Body of pancreas (tissue), 4 donors: ENCODE results near the gene TAGLN2. TPM values are rescaled to one million over a fixed set of nuclear protein-coding genes. Genes with fewer than 3 reads are reported as not detected.

Experiments used
- ATAC-seq: fragments of 150-250 bp; one replicate; pipeline ENCODE4 v1.9.1; 2016
- DNase-seq, 4 donors: peaks; one replicate each; pipeline ENCODE4 v3.0.0-alpha.2; 2019
- H3K27ac ChIP-seq, 4 donors: fragments of 200-600 bp; sonication (generic); 1 replicate in 3 of 4; 2 replicates in 1 of 4; pipeline versions ENCODE4 v1.5.1 to v1.6.1; 2016 to 2019; ENCODE audit warnings: mild to moderate bottlenecking in 1 of 4, mixed read lengths in 1 of 4, moderate library complexity in 1 of 4
- H3K27me3 ChIP-seq, 2 donors: fragments of 200-600 bp; sonication (generic); one replicate each; pipeline ENCODE4 v1.6.0; 2016; ENCODE audit warnings: mild to moderate bottlenecking in 1 of 2
- H3K36me3 ChIP-seq, 2 donors: fragments of 200-600 bp; sonication (generic); replicated peaks in 1 of 2; 2 replicates each; pipeline ENCODE4 v1.5.1; 2016; ENCODE audit warnings: low read depth in 2 of 2; ENCODE audit not compliant: insufficient read depth in 1 of 2
- H3K4me1 ChIP-seq: fragments of 200-600 bp; sonication (generic); one replicate; pipeline ENCODE4 v1.6.0; 2016
- H3K4me3 ChIP-seq, 2 donors: fragments of 200-600 bp; sonication (generic); 1 replicate in 1 of 2; 2 replicates in 1 of 2; pipeline ENCODE4 v1.5.1; 2016 to 2019
- H3K9me3 ChIP-seq, 3 donors: fragments of 200-600 bp; sonication (generic); 1 replicate in 2 of 3; 2 replicates in 1 of 3; pipeline ENCODE4 v1.5.1; 2016
- CTCF ChIP-seq, 7 experiments: fragments of 450-650 bp in 4 of 7; fragments of 200-600 bp in 3 of 7; sonication (generic) in 3 of 7; IDR thresholded peaks; one replicate each; pipeline ENCODE4 v1.5.1; 2016 to 2019; ENCODE audit warnings: antibody characterized with exemption in 7 of 7
- POLR2A ChIP-seq, 3 donors: fragments of 450-650 bp; IDR thresholded peaks; one replicate each; pipeline ENCODE4 v1.6.1; 2016; ENCODE audit warnings: antibody characterized with exemption in 3 of 3, mild to moderate bottlenecking in 2 of 3
- WGBS, 2 donors: methylation state at CpG; one replicate each; pipeline ENCODE4 v1.1.5; 2017; 5-methylcytosine and 5-hydroxymethylcytosine counted together
- intact Hi-C: fragments of 100-400 bp; cut with DNase I; formaldehyde crosslinking; loops from one replicate; pipeline ENCODE4 v1.15.1; 2023
- total RNA-seq, 2 donors: library from RNA; depleted of rRNA; stranded (reverse); fragments of >200 nt; gene quantifications; one replicate each; pipeline ENCODE4 v1.1.0, GENCODE V29; 2016

The TAGLN2 gene
- total RNA-seq, 2 donors from 2014 or later = 63.0 to 118 TPM

GRCh38 chr1:159951551-159951950 is 26.2 kb upstream of the TAGLN2 start:
- no peak overlapping the region for H3K27ac ChIP-seq
- no peak overlapping the region for H3K4me3 ChIP-seq
- DNase-seq (no peak), ATAC-seq (no peak)
- H3K4me1 ChIP-seq = peaks cover 8% of the 10 kb centered on the region
- no peaks in the 10 kb centered on the region for H3K9me3 ChIP-seq
- H3K36me3 ChIP-seq = no peaks in the 10 kb centered on the region
- 69 to 79% methylated on average over 1 of the region's 1 CpG for WGBS, 2 donors
- TF ChIP-seq CTCF (IDR thresholded peaks at IDR 0.05) = no peak
- TF ChIP-seq POLR2A (IDR thresholded peaks at IDR 0.05) = no peak
- intact Hi-C loops = no loop called here
- no peaks in the 10 kb centered on the region for H3K27me3 ChIP-seq

- no peak overlapping the region for H3K4me3 ChIP-seq
- no peak overlapping the region for H3K27ac ChIP-seq
- intact Hi-C loops = no loop called here
- no peak for TF ChIP-seq CTCF (IDR thresholded peaks at IDR 0.05)
- no peak for TF ChIP-seq POLR2A (IDR thresholded peaks at IDR 0.05)
- WGBS, 2 donors = 51 to 55% methylated on average over 2 of the region's 2 CpGs
- no peaks in the 10 kb centered on the region for H3K9me3 ChIP-seq
- no peak for ATAC-seq
- H3K27me3 ChIP-seq = no peaks in the 10 kb centered on the region
- peaks cover 13% of the 10 kb centered on the region for H3K4me1 ChIP-seq
- DNase-seq = no peak
- H3K36me3 ChIP-seq = no peaks in the 10 kb centered on the region
These were observed 25.7 kb upstream of the TAGLN2 start for GRCh38 chr1:159951016-159951415.

DNA sequence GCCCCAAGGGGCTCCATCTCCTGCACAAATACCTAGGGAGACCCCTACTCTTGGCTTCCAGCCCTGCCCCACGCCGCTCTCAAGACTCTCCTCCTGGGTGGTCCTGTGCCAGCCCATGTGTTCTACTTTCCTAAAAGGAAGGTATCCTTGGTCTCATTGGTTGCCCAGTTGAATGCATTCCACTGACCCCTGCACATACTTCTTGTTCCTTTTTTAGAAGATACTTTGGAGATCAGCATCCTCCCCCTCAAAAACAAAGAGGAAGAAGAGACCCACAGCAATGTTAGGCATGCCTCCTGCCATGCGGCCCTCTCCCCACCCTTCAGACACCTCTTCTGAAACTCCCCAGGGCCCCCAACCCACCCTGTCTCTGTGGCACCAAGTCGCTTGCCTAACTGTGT is 24.7 kb upstream of the TAGLN2 start:
- Histone ChIP-seq H3K36me3 (no peaks in the 10 kb centered on the region), H3K4me1 (peaks cover 23% of the 10 kb centered on the region), H3K9me3 (no peaks in the 10 kb centered on the region), H3K27ac (no peak overlapping the region), H3K4me3 (no peak overlapping the region), H3K27me3 (no peaks in the 10 kb centered on the region)
- intact Hi-C loops = no loop called here
- DNase-seq (no peak), ATAC-seq (no peak)
- TF ChIP-seq CTCF (IDR thresholded peaks at IDR 0.05) (no peak), POLR2A (IDR thresholded peaks at IDR 0.05) (no peak)
- WGBS, 2 donors = 85 to 98% methylated on average over 4 of the region's 4 CpGs

DNA sequence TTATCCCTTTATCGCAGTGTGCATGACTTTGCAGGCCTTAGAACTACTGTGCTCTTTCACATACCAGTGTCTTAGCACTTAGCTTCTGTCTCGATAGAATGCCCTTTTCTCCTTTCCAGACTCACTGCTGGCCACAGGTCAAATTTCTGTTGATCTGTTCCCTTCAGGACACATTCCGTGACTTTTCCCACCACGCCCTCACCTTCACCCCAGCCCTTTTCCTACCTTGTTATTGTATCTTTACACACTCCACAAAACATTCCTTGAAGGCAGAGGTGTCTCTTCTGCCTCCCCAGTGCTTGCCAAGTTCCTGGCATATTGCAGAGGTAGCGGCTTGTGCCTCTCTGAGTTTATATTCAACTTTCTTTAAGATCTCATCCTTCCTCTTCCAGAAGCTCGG is 23.8 kb upstream of the TAGLN2 start:
- ATAC-seq = no peak
- Histone ChIP-seq H3K4me3 (no peak overlapping the region), H3K36me3 (no peaks in the 10 kb centered on the region), H3K27ac (no peak overlapping the region), H3K27me3 (no peaks in the 10 kb centered on the region), H3K4me1 (peaks cover 26% of the 10 kb centered on the region), H3K9me3 (no peaks in the 10 kb centered on the region)
- intact Hi-C loops = no loop called here
- no peak for DNase-seq
- 49 to 55% methylated on average over 6 of the region's 6 CpGs for WGBS, 2 donors
- TF ChIP-seq POLR2A (IDR thresholded peaks at IDR 0.05) = no peak

- no peak for ATAC-seq
- Histone ChIP-seq H3K27ac (no peak overlapping the region), H3K4me1 (peaks cover 26% of the 10 kb centered on the region), H3K4me3 (no peak overlapping the region), H3K9me3 (no peaks in the 10 kb centered on the region), H3K36me3 (no peaks in the 10 kb centered on the region), H3K27me3 (no peaks in the 10 kb centered on the region)
- 48 to 50% methylated on average over 1 of the region's 1 CpG for WGBS, 2 donors
- DNase-seq = no peak
- no peak for TF ChIP-seq CTCF (IDR thresholded peaks at IDR 0.05)
- TF ChIP-seq POLR2A (IDR thresholded peaks at IDR 0.05) = no peak
- intact Hi-C loops = no loop called here
These were observed 22.6 kb upstream of the TAGLN2 start for GRCh38 chr1:159947942-159948341.
